ENCODE data around the gene ATAD5. TPM values are rescaled to one million over a fixed set of nuclear protein-coding genes. Genes with fewer than 3 reads are reported as not detected.

ATAD5 gene
- polyA plus RNA-seq, 1 donor from 2014 or later = 6.3 TPM

DNA sequence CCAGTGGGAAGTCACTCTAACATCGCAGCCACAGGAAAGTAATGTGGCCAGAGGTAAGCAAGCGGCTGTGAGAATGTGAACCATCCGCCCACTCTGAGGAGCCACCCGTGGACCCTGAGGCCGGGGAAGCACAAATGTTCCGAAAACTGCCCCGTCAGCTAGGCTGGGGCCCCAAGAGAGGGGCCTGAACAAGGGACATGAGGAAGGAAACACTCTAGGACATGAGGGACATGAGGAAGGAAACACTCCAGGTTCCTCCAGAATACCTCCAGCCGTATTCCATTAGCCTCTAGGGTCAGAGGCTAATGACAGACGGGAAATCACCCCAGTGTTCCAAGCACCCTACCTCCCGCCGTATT, 74.0 kb downstream of the ATAD5 start:
- Histone ChIP-seq H3K9me3 (ENCODE audit: low read length) (no peaks in the 10 kb centered on the region), H3K27ac (ENCODE audit: low read length) (peak overlapping the region; percentile 78), H3K9me2 (ENCODE audit: insufficient read depth, low read length) (no peaks in the 10 kb centered on the region), H3F3A (ENCODE audit: insufficient read depth, low read length, poor library complexity, severe bottlenecking) (no peaks in the 10 kb centered on the region), H3K36me3 (ENCODE audit: insufficient read depth, low read length) (no peaks in the 10 kb centered on the region), H4K20me1 (ENCODE audit: insufficient read depth) (no peaks in the 10 kb centered on the region), H3K79me2 (replicated peaks; ENCODE audit: insufficient read depth, low read length) (peaks cover 6% of the 10 kb centered on the region), H3K4me3 (ENCODE audit: low read length) (peak overlapping the region; percentile 79), H2AFZ (ENCODE audit: low read depth, low read length) (peak overlapping the region; percentile 92), H3K9ac (ENCODE audit: low read length) (peak overlapping the region; percentile 84), H3K27me3 (ENCODE audit: insufficient read depth, low read depth, low read length) (no peaks in the 10 kb centered on the region), H3K4me2 (ENCODE audit: low read length) (peak overlapping the region; percentile 85)
- no peak for TF ChIP-seq CTCF (IDR thresholded peaks at IDR 0.05; ENCODE audit: poor library complexity, severe bottlenecking)
- no peak for TF ChIP-seq EZH2 (IDR thresholded peaks at IDR 0.05; ENCODE audit: borderline replicate concordance, insufficient read depth, low read length, poor library complexity, severe bottlenecking)
- no peak for TF ChIP-seq EP300 (conservative IDR thresholded peaks at IDR 0.05; ENCODE audit: poor library complexity, severe bottlenecking)
- no peak for TF ChIP-seq SMC3 (conservative IDR thresholded peaks at IDR 0.05; ENCODE audit: poor library complexity)
- no peak for TF ChIP-seq MXI1 (conservative IDR thresholded peaks at IDR 0.05; ENCODE audit: poor library complexity, severe bottlenecking)
- no peak for TF ChIP-seq POLR2AphosphoS5 (IDR thresholded peaks at IDR 0.05)
- no peak for TF ChIP-seq RAD21 (conservative IDR thresholded peaks at IDR 0.05)
- no peak for TF ChIP-seq TAF1 (IDR thresholded peaks at IDR 0.05; ENCODE audit: low read depth)
- no peak for TF ChIP-seq REST (IDR thresholded peaks at IDR 0.05; ENCODE audit: borderline replicate concordance)

GRCh38 chr17:30906101-30906911, 74.5 kb downstream of the ATAD5 start, which contains the start of gene TEFM:
TSS of gene TEFM (minus strand) at chr17:30906238. CDS start at chr17:30906198, 40 bp downstream.
- Histone ChIP-seq H3K27ac (ENCODE audit: low read length) (peak within 1 kb of the TSS; percentile 78), H3K27me3 (ENCODE audit: insufficient read depth, low read depth, low read length) (no peaks in the 10 kb centered on the region), H3F3A (ENCODE audit: insufficient read depth, low read length, poor library complexity, severe bottlenecking) (no peaks in the 10 kb centered on the region), H3K9me3 (ENCODE audit: low read length) (no peaks in the 10 kb centered on the region), H3K9ac (ENCODE audit: low read length) (peak within 1 kb of the TSS; percentile 84), H4K20me1 (ENCODE audit: insufficient read depth) (no peaks in the 10 kb centered on the region), H2AFZ (ENCODE audit: low read depth, low read length) (peak within 1 kb of the TSS; percentile 92), H3K4me3 (ENCODE audit: low read length) (peak within 1 kb of the TSS; percentile 79), H3K4me2 (ENCODE audit: low read length) (peak within 1 kb of the TSS; percentile 85), H3K9me2 (ENCODE audit: insufficient read depth, low read length) (no peaks in the 10 kb centered on the region), H3K36me3 (ENCODE audit: insufficient read depth, low read length) (no peaks in the 10 kb centered on the region), H3K79me2 (replicated peaks; ENCODE audit: insufficient read depth, low read length) (peaks cover 6% of the 10 kb centered on the region)
- peak; percentile 52 for TF ChIP-seq SMC3 (conservative IDR thresholded peaks at IDR 0.05; ENCODE audit: poor library complexity)
- TF ChIP-seq REST (IDR thresholded peaks at IDR 0.05; ENCODE audit: borderline replicate concordance) = peak; percentile 40
- TF ChIP-seq EZH2 (IDR thresholded peaks at IDR 0.05; ENCODE audit: borderline replicate concordance, insufficient read depth, low read length, poor library complexity, severe bottlenecking) = no peak
- TF ChIP-seq EP300 (conservative IDR thresholded peaks at IDR 0.05; ENCODE audit: poor library complexity, severe bottlenecking) = no peak
- no peak for TF ChIP-seq RAD21 (conservative IDR thresholded peaks at IDR 0.05)
- TF ChIP-seq CTCF (IDR thresholded peaks at IDR 0.05; ENCODE audit: poor library complexity, severe bottlenecking) = no peak
- peak; percentile 92 for TF ChIP-seq TAF1 (IDR thresholded peaks at IDR 0.05; ENCODE audit: low read depth)
- peak; percentile 63 for TF ChIP-seq MXI1 (conservative IDR thresholded peaks at IDR 0.05; ENCODE audit: poor library complexity, severe bottlenecking)
- peak; percentile 79 for TF ChIP-seq POLR2AphosphoS5 (IDR thresholded peaks at IDR 0.05)

All from neural cell (in vitro differentiated cells).